GM12873 (cell line): ENCODE results near the gene CIBAR2.

Experiments
- CTCF ChIP-seq: IDR thresholded peaks from 2 replicates; pipeline ENCODE4 v1.5.1; 2012; ENCODE audit warnings: low read depth, mild to moderate bottlenecking, moderate library complexity, low read length, control low read depth; ENCODE audit not compliant: insufficient read depth; ENCODE audit errors: missing control alignments

CIBAR2 gene

DNA sequence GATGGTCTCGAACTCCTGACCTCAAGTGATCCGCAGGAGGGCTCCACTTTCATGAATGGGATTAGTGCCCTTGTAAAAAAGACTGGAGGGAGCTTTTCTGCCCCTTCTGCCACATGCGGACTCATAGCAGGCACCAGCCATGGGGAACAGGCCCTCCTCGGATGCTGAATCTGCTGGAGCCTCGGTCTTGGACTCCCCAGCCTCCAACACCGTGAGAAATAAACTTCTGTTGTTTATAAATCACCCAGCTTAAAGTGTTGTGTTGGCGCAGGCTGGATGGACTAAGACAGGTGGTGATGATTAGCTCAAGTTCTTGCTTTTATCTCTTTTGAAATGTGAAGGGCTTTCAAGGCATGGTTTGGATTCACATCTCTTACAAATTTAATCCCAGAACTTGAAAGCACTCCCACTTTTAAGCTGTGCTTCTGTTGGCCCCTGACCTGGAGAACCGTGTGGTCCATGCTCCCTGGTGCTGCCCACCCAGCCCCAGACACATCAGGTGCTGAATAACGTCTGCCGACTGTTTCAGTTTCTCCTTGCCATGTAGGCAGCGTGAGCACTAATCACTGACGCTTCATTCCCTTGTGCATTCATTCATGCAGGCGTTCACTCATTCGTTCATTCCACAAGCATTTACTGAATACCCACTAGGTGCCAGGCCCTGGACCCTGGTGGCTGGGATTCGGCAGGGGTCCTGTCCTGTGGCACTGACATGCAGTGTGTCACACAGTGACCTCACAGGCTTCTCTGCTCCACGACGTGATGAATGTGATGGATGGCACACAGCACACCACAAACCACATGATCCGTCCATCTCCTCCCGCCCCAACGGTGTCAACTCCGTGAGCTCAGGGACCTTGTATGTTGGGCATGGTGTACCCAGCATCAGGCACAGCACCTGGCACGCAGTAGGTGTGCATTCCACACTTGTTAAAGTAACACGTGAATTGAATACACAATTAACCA, 8.9 kb downstream of the CIBAR2 start:
- no peak for TF ChIP-seq CTCF

DNA sequence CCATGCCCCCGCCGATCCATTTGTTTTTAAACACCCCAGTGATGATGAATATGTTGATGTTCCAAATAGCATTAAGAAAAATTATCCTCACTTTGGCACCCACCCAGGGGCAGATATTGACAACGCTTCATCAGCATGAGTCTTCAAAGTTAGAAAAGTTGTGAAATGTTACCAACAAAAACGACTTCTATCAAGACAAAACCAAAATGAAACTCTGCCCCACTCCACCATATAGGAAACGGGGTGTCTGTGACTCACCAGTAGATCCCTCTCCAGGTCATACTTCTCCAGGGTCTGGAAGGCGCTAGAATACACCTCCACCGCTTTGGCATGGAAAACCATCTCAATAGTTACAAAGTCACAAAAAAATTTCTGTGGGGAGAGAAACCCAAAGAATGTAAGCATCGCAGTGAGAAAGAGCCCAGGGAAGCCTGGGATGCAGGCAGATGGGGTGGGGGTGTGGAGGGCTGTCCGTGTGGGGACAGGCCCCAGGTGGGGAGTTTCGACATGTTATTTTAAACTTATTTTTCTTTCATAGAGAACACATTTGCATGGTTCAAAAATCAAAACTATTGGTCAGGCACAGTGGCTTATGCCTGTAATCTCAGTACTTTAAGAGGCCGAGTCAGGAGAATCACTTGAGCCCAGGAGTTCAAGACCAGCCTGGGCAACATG, 10.2 kb downstream of the CIBAR2 start:
- no peak for TF ChIP-seq CTCF

DNA sequence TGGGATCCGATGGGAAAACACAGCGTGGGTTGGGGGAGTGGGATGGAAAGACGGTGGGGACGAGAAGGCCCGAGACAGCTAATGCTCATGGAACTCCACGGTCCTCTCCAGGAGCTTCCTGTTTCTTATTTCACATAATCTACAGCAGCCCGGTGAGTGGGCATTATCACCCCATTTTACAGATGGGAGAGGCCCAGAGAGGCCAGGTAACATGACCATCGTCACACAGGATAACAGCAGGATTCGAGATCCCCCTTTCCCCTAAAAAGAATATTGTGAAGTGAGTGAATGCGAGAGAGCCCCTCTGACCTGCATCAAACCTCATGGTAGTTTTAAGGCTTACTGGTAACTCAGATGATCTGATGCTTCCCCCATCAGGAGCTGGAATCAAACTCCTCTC, 12.0 kb downstream of the CIBAR2 start:
- TF ChIP-seq CTCF: no peak

DNA sequence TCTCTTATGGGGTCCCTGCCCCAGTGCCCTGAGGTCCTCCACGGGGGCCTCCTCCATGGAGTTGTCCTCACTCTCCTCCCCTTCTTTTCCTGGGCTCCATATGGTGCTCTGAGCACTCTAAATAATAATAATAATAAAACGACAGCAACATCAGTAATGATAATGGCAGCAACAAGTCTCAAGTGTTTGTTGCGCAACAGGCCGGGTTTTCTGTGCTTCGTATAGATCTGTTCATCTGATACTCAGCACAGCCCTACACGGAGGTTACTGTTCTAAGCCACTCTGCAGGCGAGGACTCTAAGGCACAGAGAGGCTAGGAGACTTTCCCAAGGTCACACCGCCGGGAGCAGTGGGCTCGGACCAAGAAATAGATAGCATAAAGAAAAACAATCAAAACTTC, 13.7 kb downstream of the CIBAR2 start:
- no peak for TF ChIP-seq CTCF

- TF ChIP-seq CTCF: no peak
Observed at GRCh38 chr16:85096921-85097320, 15.4 kb downstream of the CIBAR2 start.

DNA sequence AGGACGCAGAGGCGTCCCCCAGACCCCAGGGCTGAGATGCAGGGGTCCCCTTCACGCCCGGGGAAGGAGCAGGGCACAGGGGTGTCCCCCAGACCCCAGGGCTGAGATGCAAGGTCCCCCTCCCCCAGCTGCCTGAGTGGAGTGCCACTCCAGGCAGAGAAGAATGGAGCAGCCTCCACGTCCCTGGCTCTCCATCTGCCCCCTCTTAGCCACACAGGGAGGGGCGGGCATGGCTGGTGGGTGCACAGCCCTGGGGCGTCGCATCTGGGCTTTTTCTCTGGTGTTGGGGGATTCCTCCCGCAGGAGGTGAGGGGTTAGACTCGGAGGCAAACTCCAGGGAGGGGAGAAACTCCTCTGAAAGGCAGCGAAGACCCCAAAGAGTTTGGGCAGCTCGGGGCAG, 17.5 kb downstream of the CIBAR2 start:
- TF ChIP-seq CTCF: no peak

DNA sequence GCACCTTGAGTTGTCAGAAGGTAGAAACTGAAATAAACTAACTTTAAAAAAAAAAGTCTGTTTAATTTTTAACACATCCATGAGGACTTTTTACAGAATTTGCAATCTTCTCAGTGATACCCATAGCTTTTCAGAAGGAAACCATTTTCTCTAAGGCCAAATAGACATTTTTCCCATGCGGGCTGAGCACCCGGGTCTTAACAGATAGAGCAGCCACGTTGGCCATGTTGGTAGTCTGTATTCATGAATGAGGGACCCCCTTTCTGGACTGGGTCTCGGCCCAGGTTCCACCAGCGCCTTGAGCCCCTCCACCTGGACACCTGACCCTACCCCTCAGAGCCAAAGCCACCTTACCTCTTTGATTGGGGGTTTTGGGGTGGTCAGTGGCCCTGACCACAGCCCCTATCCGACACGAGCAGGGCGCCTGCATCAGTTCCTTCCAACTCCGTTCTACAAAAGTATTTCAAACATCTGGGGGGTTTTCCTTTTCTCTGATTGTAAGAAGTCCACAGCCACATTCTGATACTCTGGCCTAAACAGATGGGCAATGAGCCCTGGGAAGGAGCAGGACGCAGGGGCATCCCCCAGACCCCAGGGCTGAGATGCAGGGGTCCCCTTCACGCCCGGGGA, 18.0 kb downstream of the CIBAR2 start:
- TF ChIP-seq CTCF: no peak
